Gastroesophageal sphincter (tissue), 4 donors: ENCODE results near the gene PARD3. TPM values are rescaled to one million over a fixed set of nuclear protein-coding genes. Genes with fewer than 3 reads are reported as not detected.

Experiments
- ATAC-seq: fragments of 150-250 bp; one replicate; pipeline ENCODE4 v1.9.1; 2016; ENCODE audit warnings: mild to moderate bottlenecking, moderate library complexity
- H3K27ac ChIP-seq, 4 donors: fragments of 200-600 bp; sonication (generic) in 3 of 4; 1 replicate in 3 of 4; 2 replicates in 1 of 4; pipeline ENCODE4 v1.5.1; 2016 to 2019
- H3K27me3 ChIP-seq: fragments of 200-600 bp; sonication (generic); one replicate; pipeline ENCODE4 v1.5.1; 2019
- H3K36me3 ChIP-seq, 2 donors: fragments of 200-600 bp; sonication (generic); one replicate each; pipeline ENCODE4 v1.5.1; 2019; ENCODE audit warnings: control low read depth in 1 of 2
- H3K4me1 ChIP-seq, 3 donors: fragments of 200-600 bp; sonication (generic); 1 replicate in 2 of 3; 2 replicates in 1 of 3; pipeline ENCODE4 v1.5.1; 2016 to 2019; ENCODE audit warnings: control low read depth in 2 of 3
- H3K4me3 ChIP-seq, 2 donors: fragments of 200-600 bp; sonication (generic); one replicate each; pipeline ENCODE4 v1.5.1; 2019; ENCODE audit warnings: mild to moderate bottlenecking in 1 of 2, moderate library complexity in 1 of 2
- H3K9me3 ChIP-seq, 3 donors: fragments of 200-600 bp; sonication (generic); one replicate each; pipeline ENCODE4 v1.5.1; 2017 to 2019; ENCODE audit warnings: control low read depth in 2 of 3
- EP300 ChIP-seq: sonication (generic); formaldehyde crosslinking; IDR thresholded peaks from one replicate; pipeline ENCODE4 v1.6.1; 2017; ENCODE audit warnings: antibody characterized with exemption, mild to moderate bottlenecking
- POLR2A ChIP-seq, 2 donors: fragments of 450-650 bp; IDR thresholded peaks; one replicate each; pipeline ENCODE4 v1.6.1; 2017; ENCODE audit warnings: antibody characterized with exemption in 2 of 2, mild to moderate bottlenecking in 2 of 2, moderate library complexity in 1 of 2
- POLR2AphosphoS5 ChIP-seq: sonication (generic); formaldehyde crosslinking; IDR thresholded peaks from one replicate; pipeline ENCODE4 v1.6.1; 2017; ENCODE audit warnings: antibody characterized with exemption
- WGBS, 2 donors: methylation state at CpG; one replicate each; pipeline ENCODE4 v1.1.5; 2018; ENCODE audit warnings: low coverage in 1 of 2; 5-methylcytosine and 5-hydroxymethylcytosine counted together
- total RNA-seq, 4 donors: library from RNA; depleted of rRNA; stranded (reverse); fragments of >200 nt; gene quantifications; one replicate each; pipeline ENCODE4 v1.1.0, GENCODE V29; 2016
- TF ChIP-seq, protein P1 (sequence below), 4 experiments: fragments of 200-600 bp in 2 of 4; fragments of 450-650 bp in 2 of 4; sonication (generic) in 1 of 4; IDR thresholded peaks; one replicate each; pipeline ENCODE4 v1.5.1; 2017 to 2019; ENCODE audit warnings: antibody characterized with exemption in 4 of 4, mild to moderate bottlenecking in 2 of 4, moderate library complexity in 2 of 4

PARD3 gene
- total RNA-seq, 4 donors from 2014 or later, result 101 to 127 (median 115) TPM

DNA sequence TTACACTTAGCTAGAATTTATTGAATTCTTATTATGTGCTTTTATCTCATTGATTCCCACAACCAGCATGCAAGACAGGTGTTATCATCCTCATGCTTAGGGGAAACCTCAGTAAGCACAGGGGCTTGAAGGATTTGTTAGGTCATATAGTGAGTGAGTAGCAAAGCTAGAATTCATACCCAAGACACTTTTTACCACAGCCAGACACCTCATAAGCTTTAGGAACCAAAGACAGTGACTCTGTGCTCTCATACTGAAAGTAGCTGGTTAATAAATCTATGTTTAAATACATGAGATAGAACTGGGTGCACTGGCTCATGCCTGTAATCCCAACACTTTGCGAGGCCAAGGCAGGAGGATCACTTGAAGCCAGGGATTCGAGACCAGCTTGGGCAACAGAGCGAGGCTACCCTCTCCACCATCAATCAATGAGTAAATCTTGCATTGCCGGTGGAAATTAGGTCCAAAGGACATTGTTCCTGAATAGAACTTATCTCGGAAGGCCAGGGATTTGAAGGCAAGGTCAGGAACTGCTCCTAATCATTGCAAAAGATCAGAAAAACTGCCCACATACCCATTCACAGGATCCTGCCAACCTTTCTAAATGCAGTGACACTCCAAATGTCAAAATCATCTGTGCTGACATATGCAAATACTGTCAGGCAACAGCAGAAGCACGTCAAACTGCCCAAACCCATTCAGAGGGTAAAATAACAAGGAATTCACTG is 523.5 kb downstream of the PARD3 start:
- H3K4me1 ChIP-seq, result peaks cover 0 to 18% (median 0%) of the 10 kb centered on the region in 3 donors
- no peak overlapping the region for H3K4me3 ChIP-seq
- no peaks in the 10 kb centered on the region for H3K27me3 ChIP-seq
- WGBS, 2 donors, result 86 to 93% methylated on average over 5 to 6 of the region's 6 CpGs
- H3K27ac ChIP-seq, result peak overlapping the region in 1 of 4 donors; percentile 23
- no peak for ATAC-seq
- no peaks in the 10 kb centered on the region for H3K36me3 ChIP-seq
- H3K9me3 ChIP-seq, result no peaks in the 10 kb centered on the region
- TF ChIP-seq, protein P1, sequence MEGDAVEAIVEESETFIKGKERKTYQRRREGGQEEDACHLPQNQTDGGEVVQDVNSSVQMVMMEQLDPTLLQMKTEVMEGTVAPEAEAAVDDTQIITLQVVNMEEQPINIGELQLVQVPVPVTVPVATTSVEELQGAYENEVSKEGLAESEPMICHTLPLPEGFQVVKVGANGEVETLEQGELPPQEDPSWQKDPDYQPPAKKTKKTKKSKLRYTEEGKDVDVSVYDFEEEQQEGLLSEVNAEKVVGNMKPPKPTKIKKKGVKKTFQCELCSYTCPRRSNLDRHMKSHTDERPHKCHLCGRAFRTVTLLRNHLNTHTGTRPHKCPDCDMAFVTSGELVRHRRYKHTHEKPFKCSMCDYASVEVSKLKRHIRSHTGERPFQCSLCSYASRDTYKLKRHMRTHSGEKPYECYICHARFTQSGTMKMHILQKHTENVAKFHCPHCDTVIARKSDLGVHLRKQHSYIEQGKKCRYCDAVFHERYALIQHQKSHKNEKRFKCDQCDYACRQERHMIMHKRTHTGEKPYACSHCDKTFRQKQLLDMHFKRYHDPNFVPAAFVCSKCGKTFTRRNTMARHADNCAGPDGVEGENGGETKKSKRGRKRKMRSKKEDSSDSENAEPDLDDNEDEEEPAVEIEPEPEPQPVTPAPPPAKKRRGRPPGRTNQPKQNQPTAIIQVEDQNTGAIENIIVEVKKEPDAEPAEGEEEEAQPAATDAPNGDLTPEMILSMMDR (IDR thresholded peaks at IDR 0.05), result no peak
- TF ChIP-seq POLR2AphosphoS5, result no peak
- TF ChIP-seq POLR2A (IDR thresholded peaks at IDR 0.05), result no peak
- TF ChIP-seq EP300, result no peak

DNA sequence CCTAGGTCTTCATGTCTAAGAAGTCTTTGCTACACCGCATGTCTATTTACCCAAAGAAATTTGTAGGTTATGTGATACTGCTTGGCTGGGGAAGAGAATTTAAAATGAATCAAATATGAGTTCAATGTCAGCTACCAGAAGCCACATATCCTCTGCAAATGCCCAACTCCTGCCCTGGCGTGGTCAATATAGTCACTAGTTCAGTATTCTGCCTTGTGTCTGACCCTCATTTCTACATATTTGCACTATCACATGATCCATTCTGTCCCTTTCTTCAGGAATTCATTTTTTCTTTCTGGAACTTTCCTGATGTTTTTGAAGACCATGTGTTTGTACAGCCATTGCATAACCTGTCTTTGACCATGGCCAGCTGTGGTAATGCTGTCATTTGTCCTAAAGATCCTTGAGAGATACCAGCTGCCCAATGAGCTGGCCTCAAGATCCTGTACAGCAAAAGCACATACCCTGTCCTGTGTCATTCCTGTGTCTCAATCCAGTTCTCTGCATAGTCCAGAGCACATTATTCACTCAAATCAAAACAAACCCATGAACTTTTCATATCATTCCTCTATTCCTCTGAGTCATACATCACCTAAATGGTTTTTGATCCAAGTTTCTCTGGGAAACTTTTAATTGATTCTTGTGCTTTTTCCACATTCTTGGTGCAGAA is 524.5 kb downstream of the PARD3 start:
- no peaks in the 10 kb centered on the region for H3K9me3 ChIP-seq
- peaks cover 0 to 18% (median 0%) of the 10 kb centered on the region in 3 donors for H3K4me1 ChIP-seq
- peak; percentile 92 for ATAC-seq
- no peaks in the 10 kb centered on the region for H3K27me3 ChIP-seq
- peak; percentile 94 for TF ChIP-seq POLR2AphosphoS5
- TF ChIP-seq POLR2A (IDR thresholded peaks at IDR 0.05), result no peak
- TF ChIP-seq, protein P1 (IDR thresholded peaks at IDR 0.05), result no peak
- no peak for TF ChIP-seq EP300
- H3K36me3 ChIP-seq, result no peaks in the 10 kb centered on the region
- WGBS, 2 donors, result 83 to 87% methylated on average over 2 of the region's 2 CpGs
- H3K27ac ChIP-seq, result peak overlapping the region in 2 of 4 donors; percentile 18 to 29
- no peak overlapping the region for H3K4me3 ChIP-seq

DNA sequence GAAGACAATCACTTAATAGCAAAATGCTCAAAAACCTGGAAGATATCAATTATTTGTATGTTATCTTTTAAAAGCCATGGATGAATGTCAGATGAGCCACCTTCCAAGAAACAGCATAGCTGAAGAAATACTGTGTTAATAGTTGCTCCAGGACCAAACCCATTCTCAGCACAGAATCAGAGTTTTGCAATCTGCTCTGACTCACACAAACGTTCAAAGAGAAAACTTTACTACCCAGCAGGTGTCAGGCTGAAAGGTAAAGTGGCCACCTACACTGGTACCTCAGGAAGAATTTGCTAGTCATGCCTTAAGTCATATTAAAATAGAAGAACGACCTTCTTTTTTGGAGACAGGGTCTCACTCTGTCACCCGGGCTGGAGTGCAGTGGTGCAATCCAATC is 526.5 kb downstream of the PARD3 start:
- Histone ChIP-seq H3K36me3 (no peaks in the 10 kb centered on the region), H3K27me3 (no peaks in the 10 kb centered on the region), H3K4me1 (peaks cover 0 to 18% (median 0%) of the 10 kb centered on the region in 3 donors), H3K27ac (no peak overlapping the region), H3K9me3 (no peaks in the 10 kb centered on the region), H3K4me3 (no peak overlapping the region)
- 65 to 87% methylated on average over 3 of the region's 3 CpGs for WGBS, 2 donors
- TF ChIP-seq POLR2AphosphoS5 (no peak), POLR2A (IDR thresholded peaks at IDR 0.05) (no peak), EP300 (no peak)
- TF ChIP-seq, protein P1 (IDR thresholded peaks at IDR 0.05), result no peak
- peak; percentile 60 for ATAC-seq

DNA sequence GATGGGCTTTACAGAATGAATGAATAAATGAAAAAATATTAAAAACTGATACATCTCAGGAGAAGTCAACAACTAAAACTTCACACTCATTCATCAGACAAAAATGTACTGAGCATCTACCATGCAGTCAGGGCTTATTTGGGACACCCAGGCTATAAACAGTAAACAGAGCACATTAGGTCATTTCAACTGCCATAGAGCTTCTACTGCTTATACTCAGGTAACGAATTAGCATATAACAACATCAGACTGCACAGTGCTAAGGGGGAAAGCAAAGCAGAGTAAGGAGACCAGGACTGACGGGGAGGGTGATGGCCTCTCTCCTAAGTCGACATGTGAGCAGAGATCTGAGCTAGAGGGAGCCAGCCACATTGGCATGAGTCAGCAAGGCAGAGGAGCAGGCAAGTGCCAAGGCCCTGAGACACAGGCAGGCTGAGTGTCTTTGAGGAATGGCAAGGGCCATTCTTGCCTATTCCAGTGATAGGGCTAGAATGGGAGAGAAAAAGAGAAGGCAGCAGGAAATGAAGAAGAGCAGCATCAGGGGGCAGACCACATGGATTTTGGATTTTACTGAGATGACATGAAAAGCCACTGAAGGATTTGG is 528.9 kb downstream of the PARD3 start:
- WGBS, 2 donors, result 80 to 86% methylated on average over 1 to 3 of the region's 3 CpGs
- H3K9me3 ChIP-seq, result no peaks in the 10 kb centered on the region

More for the DNA sequence above, 528.9 kb downstream of the PARD3 start:
- no peak overlapping the region for H3K4me3 ChIP-seq
- no peak for TF ChIP-seq EP300
- TF ChIP-seq, protein P1 (IDR thresholded peaks at IDR 0.05), result no peak
- TF ChIP-seq POLR2A (IDR thresholded peaks at IDR 0.05), result no peak
- no peak for TF ChIP-seq POLR2AphosphoS5
- no peaks in the 10 kb centered on the region for H3K36me3 ChIP-seq
- H3K27me3 ChIP-seq, result no peaks in the 10 kb centered on the region
- H3K27ac ChIP-seq, result no peak overlapping the region
- ATAC-seq, result no peak
- peaks cover 0 to 13% (median 0%) of the 10 kb centered on the region in 3 donors for H3K4me1 ChIP-seq
